GM18508 (cell line): ENCODE data around the gene ATP5ME.
A peak's percentile ranks its signal among the peaks of the same experiment; 100 is the strongest.
"Not testable (repeated sequence)": the region's sequence is repeated elsewhere in the genome, so short reads cannot be mapped to it uniquely, and the experiment has no call there.

ENCODE experiments used
- ATAC-seq: cut with Tn5 transposase; IDR thresholded peaks from one replicate; pipeline ENCODE4 v1.9.1; 2021; ENCODE audit warnings: moderate number of reproducible peaks; ENCODE audit not compliant: insufficient read depth, unreplicated experiment

Gene ATP5ME

DNA sequence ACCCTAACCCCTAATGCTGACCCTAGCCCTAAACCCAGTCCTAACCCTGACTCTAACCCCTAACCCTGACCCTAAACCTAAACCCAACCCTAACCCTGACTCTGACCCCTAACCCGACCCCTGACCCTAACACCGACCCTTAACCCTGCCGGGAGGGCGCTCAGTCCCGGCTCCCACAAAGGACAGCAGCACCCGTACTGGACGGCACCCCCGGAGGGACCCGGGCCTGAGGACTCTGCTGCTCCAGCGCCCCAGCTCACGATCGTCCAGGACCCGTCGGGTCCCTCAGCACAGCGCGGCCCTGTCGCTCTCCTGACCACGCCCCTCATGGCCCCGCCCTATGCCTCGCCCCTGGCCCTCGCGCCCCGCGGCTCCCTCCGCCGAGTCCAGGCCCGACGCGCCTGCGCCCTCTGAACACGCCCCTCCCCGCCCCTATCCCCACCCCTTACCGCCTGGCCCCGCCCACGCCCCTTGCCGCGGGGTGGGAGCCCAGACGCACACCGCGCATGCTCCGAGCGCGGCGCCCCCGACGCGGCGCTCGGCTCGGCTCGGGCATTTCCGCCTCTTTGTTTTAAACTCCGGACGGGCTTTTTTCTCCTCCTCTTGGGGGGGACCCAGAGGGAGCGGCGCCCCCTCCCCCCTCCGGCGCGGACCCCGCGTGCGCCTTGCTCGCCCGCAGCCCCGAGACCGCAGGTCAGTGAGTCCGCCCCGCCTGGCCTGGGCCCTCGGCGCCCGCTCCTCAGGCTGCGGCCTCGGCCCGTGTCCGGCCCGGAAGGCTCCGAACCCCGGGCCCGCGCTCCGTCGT is 31.4 kb upstream of the ATP5ME start, which contains the start of gene PCGF3:
TSS of gene PCGF3 (plus strand) at position 555 of the 805 bp plus-strand sequence. CDS start 27,849 bp downstream, outside the sequence.
- peak; percentile 66 for ATAC-seq

DNA sequence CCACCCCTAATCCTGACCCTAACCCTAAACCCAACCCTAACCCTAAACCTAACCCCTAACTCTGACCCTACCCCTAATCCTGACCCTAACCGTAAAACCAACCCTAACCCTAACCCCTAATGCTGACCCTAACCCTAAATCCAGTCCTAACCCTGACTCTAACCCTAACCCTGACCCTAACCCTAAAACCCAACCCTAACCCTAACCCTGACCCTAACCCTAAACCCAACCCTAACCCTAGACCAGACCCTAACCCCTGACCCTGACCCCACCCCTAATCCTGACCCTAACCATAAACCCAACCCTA is 30.8 kb upstream of the ATP5ME start:
- no peak for ATAC-seq

DNA sequence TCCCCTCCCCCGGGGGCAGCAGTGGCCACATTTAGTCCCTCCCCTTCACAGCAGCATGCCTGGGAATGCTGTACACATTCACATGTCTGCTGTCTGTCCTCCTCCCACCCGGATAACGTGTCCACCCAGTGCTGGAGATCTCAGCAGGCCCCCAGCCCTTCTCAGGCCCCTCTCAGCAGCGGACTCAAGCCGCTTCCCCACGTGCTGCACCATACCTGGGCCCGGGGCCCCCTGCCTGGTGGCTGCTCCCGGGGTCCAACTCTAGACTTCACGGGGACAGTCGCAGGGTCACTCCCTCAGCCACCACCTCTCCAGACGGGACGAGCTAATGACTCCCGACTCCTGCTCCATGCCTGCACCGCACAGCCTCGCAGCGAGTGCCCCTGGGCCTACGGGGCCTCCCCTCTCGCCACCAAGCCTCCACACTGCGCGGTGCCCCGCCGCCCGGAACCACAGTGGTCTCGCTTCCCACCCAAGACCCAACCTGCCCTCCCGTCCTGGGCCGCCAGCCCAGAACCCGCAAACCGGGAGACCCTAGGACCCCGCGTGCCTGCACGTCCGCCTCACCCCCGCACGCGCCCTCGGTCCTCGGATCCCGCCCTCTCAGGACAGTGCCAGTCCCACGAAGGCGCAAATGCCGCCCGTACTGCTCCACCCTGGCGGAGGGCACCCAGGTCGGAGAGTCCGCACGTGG is 30.3 kb upstream of the ATP5ME start:
- ATAC-seq, result no peak

DNA sequence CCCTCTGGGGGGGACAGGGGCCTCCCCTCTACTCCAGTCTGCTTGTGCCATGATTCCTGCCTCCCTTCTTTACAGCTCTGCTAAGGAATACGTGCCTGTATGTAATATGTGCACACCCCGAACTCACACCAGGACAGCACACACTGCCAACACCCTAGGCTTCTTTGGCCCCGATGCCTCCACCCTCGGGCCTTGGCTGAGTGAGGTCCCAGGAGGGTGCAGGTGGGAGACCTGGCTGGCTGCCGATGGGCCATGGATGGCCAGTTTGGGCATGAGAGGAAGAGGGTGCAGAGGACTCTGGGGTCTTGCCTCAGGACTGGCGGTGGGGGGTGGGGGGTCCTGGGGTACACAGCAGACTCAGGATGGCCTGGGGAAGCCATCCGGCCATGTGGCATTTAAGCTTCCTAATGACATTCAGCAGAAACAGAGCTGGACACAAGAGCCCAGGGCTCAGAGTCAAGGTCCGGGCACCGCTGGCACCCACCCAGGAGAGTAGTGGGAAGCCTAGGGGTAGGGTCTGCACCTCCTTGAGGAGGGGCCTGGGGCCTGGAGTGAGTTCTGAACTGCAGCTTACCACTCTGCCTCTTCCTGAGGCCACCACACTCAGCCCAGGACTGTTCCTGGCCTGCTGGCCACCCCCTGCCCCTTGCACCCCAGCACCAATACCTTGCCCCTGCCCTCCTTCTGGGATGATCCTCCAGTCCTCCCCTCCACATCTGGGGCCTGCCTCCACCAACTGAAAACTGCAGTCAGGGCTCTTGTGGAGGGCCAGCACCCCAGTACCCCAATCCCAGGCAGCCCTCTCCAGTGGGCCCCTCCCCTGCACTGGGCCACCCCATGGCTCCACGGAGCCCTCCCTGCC is 29.5 kb upstream of the ATP5ME start:
- ATAC-seq, result no peak

DNA sequence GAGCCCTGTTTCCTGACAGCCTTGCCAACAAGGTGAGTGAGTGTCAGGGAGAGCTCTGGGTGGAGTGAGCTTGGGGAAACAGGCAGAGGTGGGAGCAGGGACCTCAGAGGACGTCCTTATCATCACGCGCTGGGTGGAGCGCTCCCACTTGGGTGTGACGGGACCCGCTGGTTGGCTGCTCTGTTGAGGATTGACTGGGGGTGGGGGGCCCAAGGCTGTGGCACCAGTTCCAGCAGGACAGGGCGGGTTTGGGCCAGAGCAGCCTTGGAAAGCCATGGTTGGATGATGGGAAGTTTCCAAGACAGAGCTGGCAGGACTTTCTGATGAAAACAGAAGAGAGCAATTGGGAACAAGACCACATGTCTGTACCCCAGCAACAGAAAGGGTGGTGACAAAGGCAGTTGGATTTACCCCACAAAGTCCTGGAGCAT is 28.6 kb upstream of the ATP5ME start:
- no peak for ATAC-seq

DNA sequence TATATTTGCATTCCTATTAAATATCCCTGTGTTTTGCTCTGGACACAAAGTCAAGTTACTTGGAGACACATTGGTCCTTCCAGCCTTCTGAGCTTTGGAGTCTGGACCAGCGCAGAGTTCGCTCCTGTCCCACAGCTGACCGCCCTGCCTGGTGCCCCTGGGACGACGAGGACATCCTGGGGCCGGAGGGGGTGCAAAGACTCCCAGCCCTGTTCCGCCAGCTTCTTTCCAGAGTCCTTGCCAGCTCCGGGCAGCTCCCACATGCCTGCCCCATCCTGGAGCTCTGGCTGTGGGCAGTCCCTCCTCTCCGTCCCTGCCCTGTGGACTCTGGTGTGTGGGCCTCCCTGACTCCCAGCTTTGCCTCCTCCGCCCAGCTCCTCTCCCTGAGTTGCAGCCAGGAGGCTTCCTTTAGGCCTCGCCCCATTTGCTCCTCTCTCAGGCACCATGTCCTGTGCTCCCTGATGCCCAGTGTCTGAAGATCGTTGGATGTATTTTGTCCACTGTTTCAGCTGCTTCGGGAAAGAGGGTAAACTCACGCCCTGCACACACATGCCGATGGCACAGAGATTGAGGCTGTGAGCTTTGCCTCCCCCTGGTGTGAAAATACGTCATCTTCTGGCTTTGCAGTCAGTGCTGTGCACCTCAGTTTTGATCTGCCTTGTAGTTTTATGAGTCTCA is 26.6 kb upstream of the ATP5ME start:
- ATAC-seq, result no peak

DNA sequence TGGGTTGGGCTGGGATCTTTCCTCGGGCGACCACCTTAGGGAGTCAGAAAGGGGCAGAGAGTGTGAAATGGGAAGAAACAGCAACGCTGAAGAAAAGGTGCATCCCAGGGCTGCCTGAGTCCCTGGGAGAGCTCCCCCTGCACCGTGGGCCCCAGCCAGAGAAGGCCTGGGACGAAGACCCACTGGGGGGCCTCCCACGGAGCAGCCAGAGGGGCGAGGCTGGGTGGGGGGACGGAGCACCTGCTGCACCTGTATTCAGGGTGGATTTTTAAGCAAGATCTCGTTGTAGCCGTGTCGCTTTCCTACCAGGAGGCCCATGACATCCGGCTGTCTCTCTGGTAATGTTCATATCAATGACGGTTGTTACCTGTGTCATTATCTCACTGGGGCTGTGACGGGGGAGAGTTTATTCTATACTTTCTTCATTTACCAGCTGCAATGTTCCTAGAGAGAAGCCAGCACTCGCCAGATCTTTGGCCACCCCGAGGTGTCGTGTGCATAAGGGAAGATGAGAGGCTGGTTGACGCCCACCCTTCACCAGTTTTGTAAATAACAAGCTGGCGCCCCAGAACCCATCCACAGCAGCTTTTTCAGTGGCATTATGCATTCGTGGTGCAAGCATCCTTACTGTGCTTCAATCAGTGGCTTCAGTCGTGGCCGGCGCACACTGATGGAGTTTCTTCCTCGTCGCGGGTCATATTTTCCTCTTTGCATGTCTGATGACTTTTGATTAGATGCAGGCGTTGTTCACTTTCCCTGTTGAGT is 25.9 kb upstream of the ATP5ME start:
- ATAC-seq, result no peak

DNA sequence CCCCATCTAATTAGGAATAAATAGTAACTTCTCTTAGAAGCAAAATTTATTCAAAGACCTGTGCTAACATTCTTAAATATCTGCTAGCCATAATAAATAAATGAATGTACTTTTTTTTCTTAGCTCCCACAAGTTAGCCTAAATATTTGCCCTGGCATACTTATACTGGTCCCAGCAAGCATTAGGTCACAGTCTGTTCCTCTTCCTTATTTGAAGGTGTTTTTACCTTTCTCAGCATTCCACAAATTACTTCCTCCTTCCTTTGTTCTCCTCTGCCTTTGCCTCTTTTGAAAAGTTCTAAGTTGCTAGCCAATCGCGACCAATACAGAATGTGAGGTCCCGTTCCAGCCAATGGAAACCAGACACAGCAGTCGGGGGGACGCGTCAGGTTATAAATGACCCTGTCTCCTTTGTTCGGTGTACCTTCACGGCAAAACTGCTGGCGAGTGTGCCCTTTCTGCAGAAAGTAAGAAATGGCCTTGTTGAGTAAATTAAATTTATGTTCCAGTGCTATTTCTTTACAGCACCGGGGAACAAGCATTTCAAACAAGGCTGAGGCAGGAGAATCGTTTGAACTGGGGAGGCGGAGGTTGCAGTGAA is 20.4 kb upstream of the ATP5ME start:
- not testable (repeated sequence) for ATAC-seq

DNA sequence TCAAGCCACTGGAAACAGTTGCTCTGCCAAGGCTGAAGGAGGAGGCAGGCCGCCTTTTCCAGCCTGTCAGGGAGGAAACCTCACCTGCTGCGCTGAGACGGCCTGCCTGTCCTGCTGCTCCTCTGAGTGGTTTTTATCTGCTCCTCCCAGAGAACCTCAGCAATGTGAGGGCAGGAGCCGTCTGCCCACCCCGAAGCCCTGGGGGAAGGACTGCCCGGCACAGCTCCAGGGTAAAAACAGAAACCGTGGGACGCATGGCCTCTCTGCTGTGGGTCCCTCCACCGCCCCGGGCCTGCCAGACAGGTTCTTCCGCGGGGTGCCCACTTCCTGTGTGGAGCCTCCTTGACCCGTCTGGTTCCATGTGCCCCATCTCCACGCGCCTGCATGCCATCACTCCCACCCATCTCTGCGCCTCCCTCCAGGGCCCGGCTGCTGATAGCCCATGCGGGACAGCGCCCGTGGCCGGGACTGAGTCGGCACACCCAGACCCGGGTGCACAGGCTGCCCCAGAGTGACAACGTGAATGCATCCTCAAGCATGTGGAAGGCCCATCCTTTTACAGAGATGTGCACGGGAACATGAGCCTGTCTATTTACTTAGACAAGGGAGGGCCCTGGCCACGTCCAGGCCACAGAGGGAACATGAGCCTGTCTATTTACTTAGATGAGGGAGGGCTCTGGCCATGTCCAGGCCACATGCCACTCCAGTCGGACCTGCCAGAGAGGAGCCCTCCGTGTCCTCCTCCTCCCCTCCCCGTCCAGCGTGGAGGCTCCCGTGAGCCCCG is 18.9 kb upstream of the ATP5ME start:
- ATAC-seq, result no peak

DNA sequence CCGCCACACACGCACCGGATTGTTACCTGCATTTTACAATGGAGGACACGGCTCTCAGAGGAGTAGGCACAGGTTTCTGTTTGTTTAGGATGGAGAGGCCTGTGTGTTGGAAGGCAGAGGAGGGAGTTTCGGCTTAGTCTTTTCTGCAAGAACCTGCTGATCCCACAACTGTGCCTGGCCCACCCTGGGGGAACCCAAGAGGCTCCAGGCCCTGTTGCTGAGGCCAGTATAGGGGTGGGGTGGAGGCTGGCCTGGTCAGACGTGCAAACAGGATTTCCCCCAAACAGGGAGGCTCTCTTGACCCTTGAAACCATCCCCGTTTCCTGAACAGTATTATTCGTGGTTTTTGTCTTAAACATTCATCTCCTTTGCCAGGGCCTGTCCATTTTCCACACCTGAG is 15.6 kb upstream of the ATP5ME start:
- ATAC-seq, result no peak

DNA sequence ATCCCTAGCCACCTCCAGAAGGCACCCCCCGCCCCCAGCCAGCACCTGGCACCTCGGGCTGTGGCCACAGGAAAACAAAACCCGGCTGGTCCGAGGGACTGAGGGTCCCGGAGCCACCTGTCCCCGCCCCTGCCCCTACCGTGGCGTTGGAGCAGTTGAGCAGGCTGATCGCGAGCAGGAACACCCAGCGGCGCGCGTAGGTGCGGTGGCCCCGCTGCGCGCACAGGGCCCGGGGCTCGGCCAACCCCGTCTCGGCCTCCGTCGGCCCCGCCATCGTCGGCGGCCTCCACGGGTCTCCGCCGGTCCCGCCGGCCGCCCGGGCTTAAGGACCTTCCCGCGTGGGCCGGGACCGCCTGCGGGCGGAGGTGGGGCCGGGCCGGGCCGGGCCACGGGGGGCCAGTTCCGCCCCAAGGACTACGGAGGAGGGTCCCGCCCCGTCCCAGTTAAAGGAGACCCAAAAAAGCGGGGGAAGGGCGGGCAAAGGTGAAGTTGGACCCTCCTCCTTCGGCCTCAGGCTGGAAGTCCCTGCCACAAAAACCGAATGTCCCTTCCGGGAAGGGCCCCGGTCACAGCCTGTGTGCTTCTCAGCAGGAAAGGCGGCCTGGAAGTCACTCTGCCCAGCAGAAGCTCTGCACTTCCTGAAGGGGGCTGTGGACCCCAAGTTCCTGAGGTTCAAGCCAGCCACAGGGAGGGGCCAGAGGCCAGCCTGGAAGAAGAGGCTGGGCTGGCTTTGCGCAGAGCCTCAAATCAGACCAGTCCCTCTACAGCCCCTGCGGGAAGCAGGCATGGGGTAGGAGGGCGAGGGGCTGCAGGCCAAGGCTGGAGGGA is 15.0 kb upstream of the ATP5ME start, which contains the start of gene SLC49A3:
TSS of gene SLC49A3 (minus strand) at position 298 of the 828 bp plus-strand sequence. CDS start at position 274, 24 bp downstream.
- ATAC-seq, result no peak

DNA sequence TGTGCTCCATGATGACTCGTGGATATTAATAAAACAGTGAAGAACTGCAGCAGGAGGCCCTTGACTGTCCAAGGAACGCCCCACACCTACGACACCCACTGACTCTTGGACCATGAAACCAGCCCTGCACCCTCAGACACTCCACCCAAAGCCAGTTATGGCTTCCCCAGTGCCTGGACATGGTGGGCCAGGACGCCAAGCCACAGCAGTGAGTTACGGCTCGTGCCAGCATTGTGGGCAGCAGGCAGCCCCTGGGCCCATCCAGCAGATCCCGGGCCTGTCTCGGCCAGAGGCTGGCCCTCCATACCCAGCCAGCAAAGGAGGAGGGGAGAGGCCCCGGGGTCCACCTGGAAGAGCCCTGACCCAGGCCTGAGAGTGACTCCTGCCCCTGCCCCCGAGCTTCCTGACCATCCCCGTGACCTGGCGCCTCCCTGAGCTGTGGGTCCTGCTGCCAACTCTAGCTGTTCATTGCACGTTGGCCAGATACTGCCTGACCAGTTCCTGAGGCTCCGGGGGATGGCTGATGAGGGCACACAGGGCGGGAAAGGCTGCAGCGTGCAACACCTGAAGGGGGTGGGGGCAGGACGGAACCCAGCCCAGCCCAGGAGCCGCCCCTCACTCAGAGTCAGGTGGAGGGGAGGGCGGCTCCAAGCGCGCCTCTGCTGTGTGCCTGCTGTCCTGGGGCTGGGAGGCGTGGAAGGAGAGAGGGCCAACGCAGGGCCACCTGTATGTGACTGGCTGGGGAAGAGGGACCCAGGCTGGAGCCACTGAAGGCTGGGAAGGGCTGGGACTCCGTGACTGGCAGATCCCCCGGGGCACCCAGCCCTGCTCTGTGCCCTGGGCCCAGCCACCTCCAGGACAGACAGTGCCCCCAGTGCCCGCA is 14.1 kb upstream of the ATP5ME start:
- no peak for ATAC-seq

DNA sequence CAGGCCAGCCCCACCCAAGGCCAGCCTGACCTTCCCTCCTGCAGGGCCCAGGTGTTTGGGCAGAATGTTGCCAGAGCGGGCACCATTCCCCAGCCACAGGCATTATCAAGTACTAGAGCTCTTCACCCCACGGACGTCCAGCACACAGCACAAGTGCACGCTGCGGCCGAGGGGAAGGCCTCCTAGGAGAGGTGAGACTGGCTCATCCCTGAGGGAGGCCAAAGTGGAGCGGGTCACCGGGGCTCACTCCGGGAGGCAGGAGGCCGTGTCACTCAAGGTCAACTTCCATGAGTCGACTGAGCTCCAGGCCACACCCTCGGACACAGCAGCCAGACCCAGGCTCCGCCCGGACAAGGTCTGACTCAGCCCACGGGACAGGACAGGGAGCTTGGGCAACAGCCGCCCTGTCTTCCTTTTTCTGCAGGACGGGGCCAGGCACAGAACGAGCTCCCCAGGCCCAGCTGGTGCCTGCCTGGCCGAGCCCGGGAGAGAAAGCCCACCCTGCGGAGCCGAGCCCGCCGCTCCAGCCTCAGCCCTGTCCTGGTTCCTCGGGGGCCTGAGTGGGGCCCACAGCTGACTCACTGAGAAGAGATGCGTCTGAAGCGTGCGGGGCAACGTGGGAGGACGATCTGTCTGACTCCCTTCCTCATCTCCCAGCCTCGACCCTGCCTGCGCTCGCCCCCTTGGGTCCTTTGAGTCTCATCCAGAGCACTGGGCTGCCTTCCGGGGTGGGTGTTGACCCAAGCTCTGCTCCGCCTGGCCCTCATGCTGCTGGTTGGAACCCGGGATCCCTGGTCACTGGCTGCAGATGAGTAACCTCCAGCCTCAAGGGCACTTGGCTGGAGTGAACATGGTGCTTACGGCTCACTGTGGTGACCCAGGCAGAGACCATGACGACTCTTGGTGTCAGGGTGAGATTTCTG is 13.2 kb upstream of the ATP5ME start:
- ATAC-seq, result no peak

DNA sequence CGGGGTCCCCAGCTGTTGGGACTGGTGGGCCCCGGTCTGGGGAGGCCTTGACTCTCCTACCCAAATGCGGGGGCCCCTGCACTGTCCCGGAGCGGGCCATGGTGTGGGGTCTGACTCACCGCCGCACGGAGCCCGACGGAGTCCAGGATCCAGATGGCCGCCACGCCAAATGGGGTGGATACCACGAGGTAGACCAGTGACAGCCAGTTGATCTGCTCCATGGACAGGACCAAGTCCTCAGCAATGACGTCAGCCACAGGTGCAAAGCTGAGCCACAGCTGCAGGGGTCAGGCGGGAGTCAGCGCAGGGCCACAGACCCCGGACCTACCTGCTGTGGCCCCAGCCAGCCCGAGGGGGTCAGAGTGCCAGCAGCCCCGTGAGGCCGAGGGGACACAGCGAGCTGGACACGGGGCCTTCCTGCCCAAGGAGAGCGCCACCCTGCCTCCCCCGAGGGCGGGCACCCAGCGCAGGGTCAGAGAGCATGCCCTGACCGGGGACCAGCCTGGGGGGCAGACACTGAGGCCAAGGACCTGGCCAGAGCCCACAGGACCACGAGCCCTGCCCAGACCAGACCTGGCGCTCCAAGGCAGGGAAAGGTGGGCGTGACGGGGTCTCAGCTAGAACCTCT is 12.5 kb upstream of the ATP5ME start:
- ATAC-seq, result no peak
